Measurements from ENCODE around the gene MPDZ.

The MPDZ gene

GRCh38 chr9:13107008-13107407, 172.5 kb downstream of the MPDZ start:
- Histone ChIP-seq H3K27me3 (replicated peaks) (no peaks in the 10 kb centered on the region), H3K4me3 (ENCODE audit: low read depth, low read length) (no peak overlapping the region), H3K27ac (no peak overlapping the region), H3K36me3 (replicated peaks) (peaks cover 23% of the 10 kb centered on the region)
- TF ChIP-seq CTCF (IDR thresholded peaks at IDR 0.05; ENCODE audit: low read depth, low read length, missing control alignments): no peak
- DNase-seq: no peak
- in situ Hi-C loops (cut with HindIII; ENCODE audit: low pct_ligation_motif_present, low sequenced_read_pairs): no loop called here

GRCh38 chr9:13100914-13101572, 178.4 kb downstream of the MPDZ start:
- no peak for DNase-seq
- TF ChIP-seq CTCF (IDR thresholded peaks at IDR 0.05; ENCODE audit: low read depth, low read length, missing control alignments): no peak
- H3K36me3 ChIP-seq (replicated peaks): peaks cover 4% of the 10 kb centered on the region
- H3K4me3 ChIP-seq (ENCODE audit: low read depth, low read length): no peak overlapping the region
- in situ Hi-C loops (cut with HindIII; ENCODE audit: low pct_ligation_motif_present, low sequenced_read_pairs): no loop called here
- no peak overlapping the region for H3K27ac ChIP-seq
- no peaks in the 10 kb centered on the region for H3K27me3 ChIP-seq (replicated peaks)

- Histone ChIP-seq H3K4me3 (ENCODE audit: low read depth, low read length) (no peak overlapping the region), H3K36me3 (replicated peaks) (no peaks in the 10 kb centered on the region), H3K27me3 (replicated peaks) (no peaks in the 10 kb centered on the region), H3K27ac (no peak overlapping the region)
- no peak for TF ChIP-seq CTCF (IDR thresholded peaks at IDR 0.05; ENCODE audit: low read depth, low read length, missing control alignments)
- in situ Hi-C loops (cut with HindIII; ENCODE audit: low pct_ligation_motif_present, low sequenced_read_pairs): loop anchor here (25.0 kb wide), 1 partner anchor 383 kb away; no protein-coding TSS in a partner anchor
- DNase-seq: no peak
These were observed 184.4 kb downstream of the MPDZ start for GRCh38 chr9:13095056-13095455.

GRCh38 chr9:13090628-13091027, 188.9 kb downstream of the MPDZ start:
- no peak overlapping the region for H3K4me3 ChIP-seq (ENCODE audit: low read depth, low read length)
- H3K36me3 ChIP-seq (replicated peaks): no peaks in the 10 kb centered on the region
- no peak overlapping the region for H3K27ac ChIP-seq
- no peak for TF ChIP-seq CTCF (IDR thresholded peaks at IDR 0.05; ENCODE audit: low read depth, low read length, missing control alignments)
- no peaks in the 10 kb centered on the region for H3K27me3 ChIP-seq (replicated peaks)
- DNase-seq: no peak
- in situ Hi-C loops (cut with HindIII; ENCODE audit: low pct_ligation_motif_present, low sequenced_read_pairs): loop anchor here (25.0 kb wide), 1 partner anchor 378 kb away; no protein-coding TSS in a partner anchor

- no peak for TF ChIP-seq CTCF (IDR thresholded peaks at IDR 0.05; ENCODE audit: low read depth, low read length, missing control alignments)
- Histone ChIP-seq H3K27ac (no peak overlapping the region), H3K27me3 (replicated peaks) (no peaks in the 10 kb centered on the region), H3K4me3 (ENCODE audit: low read depth, low read length) (no peak overlapping the region), H3K36me3 (replicated peaks) (no peaks in the 10 kb centered on the region)
- DNase-seq: no peak
- in situ Hi-C loops (cut with HindIII; ENCODE audit: low pct_ligation_motif_present, low sequenced_read_pairs): loop anchor here (25.0 kb wide), 1 partner anchor 377 kb away; no protein-coding TSS in a partner anchor
These were observed 189.8 kb downstream of the MPDZ start for GRCh38 chr9:13089666-13090065.
